AG04450 (cell line): Measurements from ENCODE around the gene FGF23. TPM values are rescaled to one million over a fixed set of nuclear protein-coding genes. Genes with fewer than 3 reads are reported as not detected.

ENCODE experiments used
- CTCF ChIA-PET: fragments of 300-600, 350-600 bp; formaldehyde crosslinking; extraction: SDS; loops from one replicate; lab custom pipeline; 2022; ENCODE audit warnings: antibody characterized with exemption, inconsistent platforms; lab: Charles Lee
- POLR2A ChIA-PET: fragments of 350-600 bp; formaldehyde crosslinking; extraction: SDS; loops from one replicate; lab custom pipeline; 2021; ENCODE audit warnings: antibody characterized with exemption, inconsistent platforms; lab: Yijun Ruan, JAX
- DNase-seq: peaks from one replicate; pipeline ENCODE4 v3.0.0-alpha.2; 2011; ENCODE audit warnings: low read depth, low spot score
- H3K27ac ChIP-seq: one replicate; pipeline ENCODE4 v1.5.1; 2012; ENCODE audit warnings: low read depth, low read length, control low read depth
- H3K27me3 ChIP-seq: one replicate; pipeline ENCODE4 v1.6.0; 2012; ENCODE audit warnings: low read length; ENCODE audit not compliant: control insufficient read depth, insufficient read depth
- H3K4me3 ChIP-seq: 2 replicates; pipeline ENCODE4 v1.5.1; 2011; ENCODE audit warnings: mild to moderate bottlenecking, low read depth, low read length, control low read depth
- H3K9me3 ChIP-seq: 2 replicates; pipeline ENCODE4 v1.5.1; 2012; ENCODE audit warnings: low read length; ENCODE audit not compliant: control insufficient read depth, insufficient read depth
- polyA plus RNA-seq: library from polyadenylated mRNA; depleted of rRNA; stranded (reverse); fragments of >200 nt; gene quantifications from 2 replicates; pipeline ENCODE4 v1.2.3, GENCODE V29; 2011
- TF ChIP-seq, protein P1 (sequence below): IDR thresholded peaks from 2 replicates; pipeline ENCODE4 v1.5.1; 2011; ENCODE audit warnings: low read depth, low read length, control low read depth, inconsistent platforms

The FGF23 gene
- polyA plus RNA-seq, 1 experiment, result not detected

DNA sequence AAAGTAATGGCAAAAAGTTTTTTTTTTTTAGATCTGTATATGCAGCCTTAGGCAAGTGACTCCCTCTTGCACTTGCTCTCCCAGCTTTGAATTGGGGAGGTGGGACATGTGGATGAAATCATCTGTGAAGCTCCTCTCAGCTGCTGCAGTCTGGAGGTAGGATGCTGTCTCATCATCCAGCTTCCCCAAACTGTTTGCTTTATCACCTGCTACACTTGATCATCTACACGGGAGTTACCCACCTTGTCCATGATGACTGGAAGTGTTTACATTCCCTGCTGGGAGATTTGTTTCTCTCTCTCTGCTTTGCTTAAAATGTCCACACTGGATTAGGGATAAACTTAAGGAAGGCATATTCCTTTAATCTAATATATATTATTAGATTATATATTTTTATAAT lies 8.5 kb upstream of the FGF23 start:
- TF ChIP-seq, protein P1, sequence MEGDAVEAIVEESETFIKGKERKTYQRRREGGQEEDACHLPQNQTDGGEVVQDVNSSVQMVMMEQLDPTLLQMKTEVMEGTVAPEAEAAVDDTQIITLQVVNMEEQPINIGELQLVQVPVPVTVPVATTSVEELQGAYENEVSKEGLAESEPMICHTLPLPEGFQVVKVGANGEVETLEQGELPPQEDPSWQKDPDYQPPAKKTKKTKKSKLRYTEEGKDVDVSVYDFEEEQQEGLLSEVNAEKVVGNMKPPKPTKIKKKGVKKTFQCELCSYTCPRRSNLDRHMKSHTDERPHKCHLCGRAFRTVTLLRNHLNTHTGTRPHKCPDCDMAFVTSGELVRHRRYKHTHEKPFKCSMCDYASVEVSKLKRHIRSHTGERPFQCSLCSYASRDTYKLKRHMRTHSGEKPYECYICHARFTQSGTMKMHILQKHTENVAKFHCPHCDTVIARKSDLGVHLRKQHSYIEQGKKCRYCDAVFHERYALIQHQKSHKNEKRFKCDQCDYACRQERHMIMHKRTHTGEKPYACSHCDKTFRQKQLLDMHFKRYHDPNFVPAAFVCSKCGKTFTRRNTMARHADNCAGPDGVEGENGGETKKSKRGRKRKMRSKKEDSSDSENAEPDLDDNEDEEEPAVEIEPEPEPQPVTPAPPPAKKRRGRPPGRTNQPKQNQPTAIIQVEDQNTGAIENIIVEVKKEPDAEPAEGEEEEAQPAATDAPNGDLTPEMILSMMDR, result no peak
- ChIA-PET POLR2A (no interaction called here), CTCF (no interaction called here)
- H3K27me3 ChIP-seq, result peaks cover 2% of the 10 kb centered on the region
- no peaks in the 10 kb centered on the region for H3K9me3 ChIP-seq
- DNase-seq, result no peak
- no peak overlapping the region for H3K27ac ChIP-seq
- H3K4me3 ChIP-seq, result no peak overlapping the region

DNA sequence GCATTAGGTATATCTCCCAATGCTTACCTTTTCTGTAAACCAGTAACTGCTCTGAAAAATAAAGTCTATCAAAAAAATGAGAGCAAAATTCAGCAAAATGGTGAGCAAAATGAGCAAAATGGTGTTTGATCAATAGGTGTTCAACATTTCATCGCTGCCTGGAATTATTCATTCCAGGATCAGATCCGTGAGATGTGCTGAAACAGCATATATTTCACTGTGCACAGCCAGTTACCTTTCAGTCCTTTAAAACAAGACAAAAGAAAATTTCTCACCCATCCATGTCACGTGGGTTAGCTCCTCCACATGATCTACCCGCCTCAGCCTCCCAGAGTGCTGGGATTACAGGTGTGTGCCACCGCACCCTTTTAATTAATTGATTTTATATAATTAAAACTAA lies 8.1 kb upstream of the FGF23 start:
- H3K4me3 ChIP-seq, result no peak overlapping the region
- DNase-seq, result no peak
- H3K27me3 ChIP-seq, result peaks cover 2% of the 10 kb centered on the region
- ChIA-PET CTCF (no interaction called here), POLR2A (no interaction called here)
- no peak overlapping the region for H3K27ac ChIP-seq
- no peaks in the 10 kb centered on the region for H3K9me3 ChIP-seq
- TF ChIP-seq, protein P1, result no peak

DNA sequence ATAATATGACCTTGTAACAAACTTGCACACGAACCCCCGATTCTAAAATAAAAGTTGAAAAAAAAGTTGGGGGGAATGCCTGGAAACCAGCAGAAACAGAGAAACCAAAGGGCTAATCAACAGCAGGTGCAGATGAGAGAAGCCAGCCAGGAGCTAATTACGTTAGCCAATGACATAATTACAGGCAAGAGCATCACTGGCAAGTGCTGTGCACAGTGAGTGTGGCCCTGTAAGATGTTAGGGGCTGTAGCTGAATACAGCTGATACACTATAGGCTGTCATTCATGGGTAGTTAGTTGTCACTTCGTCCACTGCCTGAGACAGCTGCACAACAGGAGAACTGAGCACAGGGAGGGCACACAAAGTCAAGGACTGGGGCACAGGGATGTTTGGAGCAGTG lies 7.3 kb upstream of the FGF23 start:
- ChIA-PET CTCF (no interaction called here), POLR2A (no interaction called here)
- no peak overlapping the region for H3K27ac ChIP-seq
- H3K27me3 ChIP-seq, result no peaks in the 10 kb centered on the region
- H3K9me3 ChIP-seq, result no peaks in the 10 kb centered on the region
- no peak overlapping the region for H3K4me3 ChIP-seq
- DNase-seq, result no peak
- TF ChIP-seq, protein P1, result no peak

DNA sequence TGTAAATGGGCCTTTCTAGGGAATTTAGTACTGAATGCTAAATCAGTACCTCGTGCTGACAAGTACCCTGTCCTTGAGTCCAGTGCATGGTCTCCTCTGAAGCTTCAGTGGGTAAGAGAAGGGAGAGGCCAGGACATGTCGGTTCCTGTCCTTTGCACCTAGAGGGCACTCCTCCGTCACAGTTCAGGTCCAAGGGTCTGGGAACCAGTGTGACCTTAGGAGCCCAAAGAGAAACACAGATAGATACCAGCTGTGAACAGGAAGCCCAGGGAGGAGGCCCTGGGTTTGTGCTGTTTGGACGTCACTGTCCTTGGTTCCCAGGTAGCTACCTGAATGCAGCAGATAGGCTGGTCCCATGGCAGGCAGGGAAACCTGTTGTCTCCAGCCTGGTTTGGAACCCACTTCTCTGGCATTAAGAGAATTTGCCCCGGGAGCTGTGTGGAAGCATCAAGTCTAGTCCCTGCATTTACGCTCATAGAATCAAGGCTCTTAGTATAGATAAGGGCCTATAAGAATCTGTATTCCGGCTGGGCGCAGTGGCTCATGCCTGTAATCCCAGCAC lies 3.9 kb upstream of the FGF23 start:
- CTCF ChIA-PET, result no interaction called here
- Histone ChIP-seq H3K27ac (no peak overlapping the region), H3K27me3 (peaks cover 2% of the 10 kb centered on the region), H3K9me3 (no peaks in the 10 kb centered on the region), H3K4me3 (no peak overlapping the region)
- no peak for DNase-seq
- TF ChIP-seq, protein P1, result no peak
- POLR2A ChIA-PET, result no interaction called here

DNA sequence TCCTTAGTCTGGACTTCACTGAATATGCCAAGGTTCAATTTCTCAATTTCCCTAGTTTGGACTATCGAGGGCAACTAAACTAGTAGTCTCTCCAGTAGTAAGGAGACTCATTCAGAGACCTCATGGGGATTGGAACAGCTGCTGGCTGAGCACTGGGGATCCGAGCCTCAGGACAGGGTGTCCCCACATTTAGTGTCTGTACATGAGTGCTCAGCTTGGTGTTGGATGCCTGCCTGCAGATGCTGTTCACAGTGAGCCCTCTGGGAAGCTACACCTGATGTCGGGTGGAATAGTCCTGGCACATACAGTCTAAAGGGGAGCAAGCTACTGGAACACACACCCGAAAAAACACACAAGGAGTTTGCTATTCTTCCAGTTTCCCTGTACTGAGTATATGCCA lies 820 bp upstream of the FGF23 start:
- Histone ChIP-seq H3K9me3 (no peaks in the 10 kb centered on the region), H3K27ac (no peak overlapping the region), H3K27me3 (peaks cover 2% of the 10 kb centered on the region), H3K4me3 (no peak overlapping the region)
- ChIA-PET CTCF (no interaction called here), POLR2A (no interaction called here)
- no peak for DNase-seq
- TF ChIP-seq, protein P1, result no peak
